OCI-LY1 (cell line): ENCODE data around the gene BMPR1A.

Experiments used
- H2AFZ ChIP-seq: fragments of 200-600 bp; sonication (generic), shearing (Covaris generic); 2 replicates; pipeline ENCODE4 v1.6.0; 2014; ENCODE audit warnings: antibody characterized with exemption, mild to moderate bottlenecking, low read length
- H3F3A ChIP-seq: fragments of 200-600 bp; sonication (generic), shearing (Covaris generic); 2 replicates; pipeline ENCODE4 v1.6.0; 2014; ENCODE audit warnings: mild to moderate bottlenecking, antibody characterized with exemption, low read length, moderate library complexity; ENCODE audit not compliant: insufficient read depth
- H3K27ac ChIP-seq: fragments of 200-600 bp; sonication (generic); 2 replicates; pipeline ENCODE4 v1.5.1; 2014; ENCODE audit warnings: low read length, mixed run types, mild to moderate bottlenecking, low read depth; ENCODE audit not compliant: poor library complexity, severe bottlenecking
- H3K27me3 ChIP-seq: fragments of 200-600 bp; sonication (generic); 2 replicates; pipeline ENCODE4 v1.6.0; 2014; ENCODE audit warnings: antibody characterized with exemption, mild to moderate bottlenecking, low read length, moderate library complexity; ENCODE audit not compliant: insufficient read depth
- H3K36me3 ChIP-seq: fragments of 200-600 bp; sonication (generic); 2 replicates; pipeline ENCODE4 v1.6.1; 2014; ENCODE audit warnings: mild to moderate bottlenecking, antibody characterized with exemption, low read length, moderate library complexity, mixed read lengths; ENCODE audit not compliant: insufficient read depth
- H3K4me1 ChIP-seq: fragments of 200-600 bp; sonication (generic); 2 replicates; pipeline ENCODE4 v1.5.1; 2014; ENCODE audit warnings: mild to moderate bottlenecking, low read length, moderate library complexity; ENCODE audit not compliant: insufficient read depth, severe bottlenecking
- H3K4me2 ChIP-seq: fragments of 200-600 bp; sonication (generic), shearing (Covaris generic); 2 replicates; pipeline ENCODE4 v1.6.1; 2014; ENCODE audit warnings: low read length
- H3K4me3 ChIP-seq: fragments of 200-600 bp; sonication (generic); 2 replicates; pipeline ENCODE4 v1.5.1; 2014; ENCODE audit warnings: low read length, low read depth, mild to moderate bottlenecking, mixed read lengths; ENCODE audit not compliant: poor library complexity, severe bottlenecking
- H3K79me2 ChIP-seq: fragments of 200-600 bp; shearing (Covaris generic); 2 replicates; pipeline ENCODE4 v1.6.1; 2016; ENCODE audit warnings: mixed run types, low read length, mixed read lengths; ENCODE audit not compliant: insufficient read depth
- H3K9ac ChIP-seq: fragments of 200-600 bp; sonication (generic), shearing (Covaris generic); 2 replicates; pipeline ENCODE4 v1.6.1; 2014; ENCODE audit warnings: mild to moderate bottlenecking, low read length, mixed read lengths
- H3K9me2 ChIP-seq: fragments of 200-600 bp; sonication (generic), shearing (Covaris generic); 2 replicates; pipeline ENCODE4 v1.6.1; 2014; ENCODE audit warnings: low read depth, mild to moderate bottlenecking, low read length, mixed read lengths
- H3K9me3 ChIP-seq: fragments of 200-600 bp; shearing (Covaris generic); 2 replicates; pipeline ENCODE4 v1.6.1; 2014; ENCODE audit warnings: low read length, mixed read lengths
- H4K20me1 ChIP-seq: fragments of 200-600 bp; sonication (generic), shearing (Covaris generic); 2 replicates; pipeline ENCODE4 v1.6.0; 2016; ENCODE audit warnings: mild to moderate bottlenecking, low read length; ENCODE audit not compliant: insufficient read depth
- CTCF ChIP-seq: fragments of 200-600 bp; sonication (generic), shearing (Covaris generic); IDR thresholded peaks from 2 replicates; pipeline ENCODE4 v1.5.1; 2017; ENCODE audit warnings: mild to moderate bottlenecking, antibody characterized with exemption, low read length, moderate library complexity, mixed read lengths
- EZH2 ChIP-seq: fragments of 200-600 bp; sonication (generic), shearing (Covaris generic); IDR thresholded peaks from 2 replicates; pipeline ENCODE4 v1.8.0; 2017; ENCODE audit warnings: borderline replicate concordance, mixed run types, mild to moderate bottlenecking, antibody characterized with exemption, low read length, moderate library complexity, mixed read lengths

Gene BMPR1A

GRCh38 chr10:86872757-86873156, 116.3 kb downstream of the BMPR1A start:
- Histone ChIP-seq H3K9me3 (no peaks in the 10 kb centered on the region), H3K9ac (no peak overlapping the region), H3K36me3 (no peaks in the 10 kb centered on the region), H3F3A (no peaks in the 10 kb centered on the region), H3K27me3 (no peaks in the 10 kb centered on the region), H2AFZ (no peak overlapping the region), H4K20me1 (no peaks in the 10 kb centered on the region), H3K27ac (no peak overlapping the region), H3K4me1 (no peaks in the 10 kb centered on the region), H3K9me2 (no peaks in the 10 kb centered on the region), H3K79me2 (no peaks in the 10 kb centered on the region), H3K4me2 (no peak overlapping the region), H3K4me3 (no peak overlapping the region)
- no peak for TF ChIP-seq EZH2
- TF ChIP-seq CTCF: no peak

- TF ChIP-seq CTCF (no peak), EZH2 (no peak)
- Histone ChIP-seq H3K9me2 (no peaks in the 10 kb centered on the region), H2AFZ (no peak overlapping the region), H3K4me1 (no peaks in the 10 kb centered on the region), H3K27me3 (no peaks in the 10 kb centered on the region), H3K4me3 (no peak overlapping the region), H3K27ac (no peak overlapping the region), H3K9me3 (no peaks in the 10 kb centered on the region), H3K4me2 (no peak overlapping the region), H3K9ac (no peak overlapping the region), H3F3A (no peaks in the 10 kb centered on the region), H4K20me1 (no peaks in the 10 kb centered on the region), H3K79me2 (no peaks in the 10 kb centered on the region), H3K36me3 (no peaks in the 10 kb centered on the region)
Measured at GRCh38 chr10:86876748-86877147, 120.3 kb downstream of the BMPR1A start.

GRCh38 chr10:86878983-86879713, 122.7 kb downstream of the BMPR1A start:
- no peaks in the 10 kb centered on the region for H3K9me2 ChIP-seq
- H3K27me3 ChIP-seq: no peaks in the 10 kb centered on the region
- no peak overlapping the region for H3K4me2 ChIP-seq
- no peaks in the 10 kb centered on the region for H3K79me2 ChIP-seq
- no peak overlapping the region for H2AFZ ChIP-seq
- no peak overlapping the region for H3K27ac ChIP-seq
- H3K4me3 ChIP-seq: no peak overlapping the region
- no peaks in the 10 kb centered on the region for H3K36me3 ChIP-seq
- no peaks in the 10 kb centered on the region for H3K4me1 ChIP-seq
- H4K20me1 ChIP-seq: no peaks in the 10 kb centered on the region
- H3K9ac ChIP-seq: no peak overlapping the region
- no peaks in the 10 kb centered on the region for H3F3A ChIP-seq
- TF ChIP-seq CTCF: no peak
- H3K9me3 ChIP-seq: no peaks in the 10 kb centered on the region
